ENCODE data around the gene CD2AP. TPM values are rescaled to one million over a fixed set of nuclear protein-coding genes. Genes with fewer than 3 reads are reported as not detected.

CD2AP gene
- total RNA-seq, 1 donor from 2014 or later, result 34.9 TPM

GRCh38 chr6:47592131-47592840 lies 114.7 kb downstream of the CD2AP start:
- no peaks in the 10 kb centered on the region for H3K27me3 Mint-ChIP-seq (ENCODE audit: low read depth)
- H3K27ac Mint-ChIP-seq, result no peak overlapping the region
- TF ChIP-seq CTCF (IDR thresholded peaks at IDR 0.05; ENCODE audit: unreplicated experiment), result no peak
- peaks cover 16% of the 10 kb centered on the region for H3K4me1 Mint-ChIP-seq
- DNase-seq (ENCODE audit: low spot score in 2 of 2, unreplicated experiment in 2 of 2), result no peak
- H3K36me3 Mint-ChIP-seq, result peaks cover 60% of the 10 kb centered on the region
- no peak overlapping the region for H3K4me3 Mint-ChIP-seq
- peaks cover 5% of the 10 kb centered on the region for H3K9me3 Mint-ChIP-seq

GRCh38 chr6:47593979-47594378 lies 116.4 kb downstream of the CD2AP start:
- no peaks in the 10 kb centered on the region for H3K27me3 Mint-ChIP-seq (ENCODE audit: low read depth)
- no peak for DNase-seq (ENCODE audit: low spot score in 2 of 2, unreplicated experiment in 2 of 2)
- no peak overlapping the region for H3K4me3 Mint-ChIP-seq
- H3K27ac Mint-ChIP-seq, result no peak overlapping the region
- H3K9me3 Mint-ChIP-seq, result peaks cover 13% of the 10 kb centered on the region
- H3K36me3 Mint-ChIP-seq, result peaks cover 58% of the 10 kb centered on the region
- peaks cover 11% of the 10 kb centered on the region for H3K4me1 Mint-ChIP-seq
- no peak for TF ChIP-seq CTCF (IDR thresholded peaks at IDR 0.05; ENCODE audit: unreplicated experiment)

GRCh38 chr6:47595785-47596184 lies 118.2 kb downstream of the CD2AP start:
- Mint-ChIP-seq H3K4me3 (no peak overlapping the region), H3K27me3 (ENCODE audit: low read depth) (no peaks in the 10 kb centered on the region), H3K36me3 (peaks cover 50% of the 10 kb centered on the region), H3K27ac (peak overlapping the region; percentile 55), H3K9me3 (peaks cover 13% of the 10 kb centered on the region), H3K4me1 (peaks cover 13% of the 10 kb centered on the region)
- no peak for TF ChIP-seq CTCF (IDR thresholded peaks at IDR 0.05; ENCODE audit: unreplicated experiment)
- DNase-seq (ENCODE audit: low spot score in 2 of 2, unreplicated experiment in 2 of 2), result no peak

- no peak for DNase-seq (ENCODE audit: low spot score in 2 of 2, unreplicated experiment in 2 of 2)
- peaks cover 13% of the 10 kb centered on the region for H3K4me1 Mint-ChIP-seq
- no peak for TF ChIP-seq CTCF (IDR thresholded peaks at IDR 0.05; ENCODE audit: unreplicated experiment)
- H3K4me3 Mint-ChIP-seq, result no peak overlapping the region
- no peak overlapping the region for H3K27ac Mint-ChIP-seq
- H3K36me3 Mint-ChIP-seq, result peaks cover 36% of the 10 kb centered on the region
- H3K27me3 Mint-ChIP-seq (ENCODE audit: low read depth), result no peaks in the 10 kb centered on the region
- peaks cover 13% of the 10 kb centered on the region for H3K9me3 Mint-ChIP-seq
Measured at GRCh38 chr6:47598367-47598766, 120.8 kb downstream of the CD2AP start.

GRCh38 chr6:47599512-47599911 lies 121.9 kb downstream of the CD2AP start:
- TF ChIP-seq CTCF (IDR thresholded peaks at IDR 0.05; ENCODE audit: unreplicated experiment), result no peak

More at GRCh38 chr6:47599512-47599911, 121.9 kb downstream of the CD2AP start:
- no peak for DNase-seq (ENCODE audit: low spot score in 2 of 2, unreplicated experiment in 2 of 2)
- no peaks in the 10 kb centered on the region for H3K27me3 Mint-ChIP-seq (ENCODE audit: low read depth)
- no peak overlapping the region for H3K27ac Mint-ChIP-seq
- no peak overlapping the region for H3K4me3 Mint-ChIP-seq
- peaks cover 13% of the 10 kb centered on the region for H3K4me1 Mint-ChIP-seq
- H3K9me3 Mint-ChIP-seq, result peaks cover 9% of the 10 kb centered on the region
- peaks cover 29% of the 10 kb centered on the region for H3K36me3 Mint-ChIP-seq

Measured in mesothelial cell of epicardium (in vitro differentiated cells).